NCI-H2029 (cell line): ENCODE data around the gene RNASE8.
"Not testable (repeated sequence)": the region's sequence is repeated elsewhere in the genome, so short reads cannot be mapped to it uniquely, and the experiment has no call there.

ENCODE experiments used
- DNase-seq: peaks from one replicate; lab custom pipeline; 2025; lab: John Stamatoyannopoulos, UW

RNASE8 gene

GRCh38 chr14:21057803-21058675 is at the start of gene RNASE8:
TSS of gene RNASE8 (plus strand) at chr14:21057822. CDS start at chr14:21057893, 71 bp downstream.
- no peak for DNase-seq

GRCh38 chr14:21009721-21010120 is 47.9 kb upstream of the RNASE8 start:
- DNase-seq: not testable (repeated sequence)

- no peak for DNase-seq
These were observed 46.5 kb upstream of the RNASE8 start for GRCh38 chr14:21011136-21011535.

GRCh38 chr14:21014761-21015190 is 42.8 kb upstream of the RNASE8 start:
- DNase-seq: peak; percentile 84

GRCh38 chr14:21015312-21015711 is 42.3 kb upstream of the RNASE8 start:
- DNase-seq: no peak

- no peak for DNase-seq
These were observed 41.0 kb upstream of the RNASE8 start for GRCh38 chr14:21016413-21017190.

- no peak for DNase-seq
These were observed 39.9 kb upstream of the RNASE8 start for GRCh38 chr14:21017528-21018245.

GRCh38 chr14:21018286-21018685 is 39.3 kb upstream of the RNASE8 start:
- no peak for DNase-seq

GRCh38 chr14:21018781-21019180 is 38.8 kb upstream of the RNASE8 start:
- no peak for DNase-seq

- DNase-seq: no peak
These were observed 38.3 kb upstream of the RNASE8 start for GRCh38 chr14:21019366-21019765.

GRCh38 chr14:21020977-21021545 is 36.6 kb upstream of the RNASE8 start:
- DNase-seq: no peak

GRCh38 chr14:21022686-21023085 is 34.9 kb upstream of the RNASE8 start:
- DNase-seq: no peak

- DNase-seq: no peak
These were observed 34.4 kb upstream of the RNASE8 start for GRCh38 chr14:21023174-21023573.

- no peak for DNase-seq
These were observed 33.6 kb upstream of the RNASE8 start for GRCh38 chr14:21023817-21024584.

- peak; percentile 42 for DNase-seq
These were observed 32.8 kb upstream of the RNASE8 start, which contains the start of gene NDRG2 for GRCh38 chr14:21024585-21025370. TSS of gene NDRG2 (minus strand) at chr14:21025061. CDS start at chr14:21023315, 1,746 bp downstream.

GRCh38 chr14:21025371-21026273 is 32.0 kb upstream of the RNASE8 start:
- no peak for DNase-seq

- no peak for DNase-seq
These were observed 31.2 kb upstream of the RNASE8 start for GRCh38 chr14:21026274-21026987.

- DNase-seq: no peak
These were observed 30.7 kb upstream of the RNASE8 start for GRCh38 chr14:21026988-21027315.

- no peak for DNase-seq
These were observed 27.7 kb upstream of the RNASE8 start, which contains the start of gene TPPP2 for GRCh38 chr14:21029917-21030316. TSS of gene TPPP2 (plus strand) at chr14:21030217. CDS start at chr14:21030582, 365 bp downstream.
